HepG2 (cell line): ENCODE results near the gene UBE3D. TPM values are rescaled to one million over a fixed set of nuclear protein-coding genes. Genes with fewer than 3 reads are reported as not detected.

ENCODE experiments used
- ATAC-seq: fragments of 200-7000 bp; cut with Tn5 transposase; 3 replicates; pipeline ENCODE4 v1.9.1; 2020; ENCODE audit warnings: mild to moderate bottlenecking, moderate library complexity
- BruUV-seq: library from RNA; stranded (reverse); fragments of 400-500 nt; replicated peaks from 2 replicates; lab custom pipeline; 2021; lab: Mats Ljungman, UMichigan
- CTCF ChIA-PET: fragments of 300-600 bp; formaldehyde crosslinking; extraction: SDS; loops from one replicate; lab custom pipeline; 2021; ENCODE audit warnings: low total read pairs, inconsistent platforms, low intra/inter-chr PET ratio; lab: Yijun Ruan, JAX
- POLR2A ChIA-PET: fragments of 350-600 bp; sonication (Branson Sonifier 250); formaldehyde crosslinking; loops from one replicate; lab custom pipeline; 2020; ENCODE audit warnings: antibody characterized with exemption, inconsistent platforms; lab: Yijun Ruan, JAX
- DNase-seq: peaks from one replicate; pipeline ENCODE4 v3.0.0-alpha.2; 2015; ENCODE audit warnings: low spot score
- FAIRE-seq: peaks from 3 replicates; lab custom pipeline; 2011; peaks lifted over from hg19 to GRCh38; lab: Jason Lieb, UNC
- H2AFZ ChIP-seq: one replicate; pipeline ENCODE4 v1.6.1; 2011; ENCODE audit warnings: low read length, inconsistent platforms
- H3K27ac ChIP-seq: fragments of 300-600 bp; 3 replicates; pipeline ENCODE4 v1.8.0; 2011; ENCODE audit warnings: mixed run types, mild to moderate bottlenecking, mixed read lengths, low read length, inconsistent platforms; ENCODE audit not compliant: insufficient read depth; ENCODE audit errors: extremely low read length
- H3K27me3 ChIP-seq, 2 experiments: fragments of 200-600 bp in 1 of 2; 2 replicates in 1 of 2; 3 replicates in 1 of 2; pipeline versions ENCODE4 v1.6.0 to v1.8.0; 2011; ENCODE audit warnings: low read length in 2 of 2, mild to moderate bottlenecking in 2 of 2, moderate library complexity in 2 of 2, inconsistent platforms in 1 of 2; ENCODE audit not compliant: insufficient read depth in 2 of 2, control insufficient read depth in 1 of 2
- H3K36me3 ChIP-seq, 2 experiments: fragments of 200-600 bp in 1 of 2; replicated peaks in 1 of 2; 2 replicates in 1 of 2; 3 replicates in 1 of 2; pipeline versions ENCODE4 v1.5.1 to v1.8.0; 2011; ENCODE audit warnings: low read length in 2 of 2, inconsistent platforms in 1 of 2; ENCODE audit not compliant: insufficient read depth in 2 of 2, control insufficient read depth in 1 of 2
- H3K4me1 ChIP-seq: 2 replicates; pipeline ENCODE4 v1.5.1; 2012; ENCODE audit warnings: low read length, inconsistent platforms; ENCODE audit not compliant: insufficient read depth
- H3K4me2 ChIP-seq: 2 replicates; pipeline ENCODE4 v1.6.0; 2011; ENCODE audit warnings: low read depth, low read length, inconsistent platforms
- H3K4me3 ChIP-seq, 3 experiments: fragments of 200-600 bp in 1 of 3; sonication (generic), shearing (Covaris generic) in 1 of 3; replicated peaks in 1 of 3; 2 replicates each; pipeline ENCODE4 v1.5.1; 2011 to 2016; ENCODE audit warnings: low read length in 3 of 3, inconsistent platforms in 2 of 3, low read depth in 2 of 3, mild to moderate bottlenecking in 2 of 3, control low read depth in 1 of 3, mixed read lengths in 1 of 3; ENCODE audit not compliant: insufficient read depth in 1 of 3
- H3K79me2 ChIP-seq: one replicate; pipeline ENCODE4 v1.6.1; 2011; ENCODE audit warnings: low read length, inconsistent platforms; ENCODE audit not compliant: insufficient read depth
- H3K9ac ChIP-seq: 2 replicates; pipeline ENCODE4 v1.6.0; 2011; ENCODE audit warnings: mild to moderate bottlenecking, low read depth, low read length, inconsistent platforms; ENCODE audit not compliant: insufficient read depth
- H3K9me3 ChIP-seq: 2 replicates; pipeline ENCODE4 v1.5.1; 2012; ENCODE audit warnings: mild to moderate bottlenecking, low read length
- H4K20me1 ChIP-seq: 2 replicates; pipeline ENCODE4 v1.6.0; 2011; ENCODE audit warnings: inconsistent platforms, mild to moderate bottlenecking, low read length, moderate library complexity; ENCODE audit not compliant: insufficient read depth
- ARNT2 ChIP-seq: sonication (generic); formaldehyde crosslinking; IDR thresholded peaks from 2 replicates; pipeline ENCODE4 v1.8.0; 2022; ENCODE audit warnings: mild to moderate bottlenecking, low read depth, missing genetic modification reagents, moderate library complexity
- BHLHE40 ChIP-seq: IDR thresholded peaks from 2 replicates; pipeline ENCODE4 v1.6.1; 2011; ENCODE audit warnings: low read length, improper control_type of control experiment
- ISL2 ChIP-seq: sonication (generic); formaldehyde crosslinking; IDR thresholded peaks from 2 replicates; pipeline ENCODE4 v1.5.0; 2020; ENCODE audit warnings: missing genetic modification reagents
- LCORL ChIP-seq, 2 experiments: fragments of 450-650 bp in 1 of 2; sonication (generic) in 1 of 2; formaldehyde crosslinking in 1 of 2; IDR thresholded peaks; 2 replicates each; pipeline versions ENCODE4 v1.5.0 to v1.6.1; 2017 to 2020; ENCODE audit warnings: antibody characterized with exemption in 1 of 2, missing genetic modification reagents in 1 of 2
- RXRA ChIP-seq: sonication (generic); formaldehyde crosslinking; IDR thresholded peaks from 2 replicates; pipeline ENCODE4 v1.5.1; 2020; ENCODE audit warnings: missing genetic modification reagents
- WGBS: methylation state at CpG from one replicate; pipeline ENCODE4 v1.1.6; 2017; ENCODE audit warnings: low lambda C conversion rate; 5-methylcytosine and 5-hydroxymethylcytosine counted together
- in situ Hi-C: cut with HindIII; loops from 2 replicates; pipeline ENCODE4 v1.10.0; 2017; ENCODE audit warnings: low pct_unique_long_range_greater_than_20kb; ENCODE audit not compliant: extremely low pct_ligation_motif_present
- intact Hi-C: fragments of 100-400 bp; cut with micrococcal nuclease; formaldehyde crosslinking; loops from one replicate; pipeline ENCODE4 v1.10.0; 2022; ENCODE audit not compliant: unreplicated experiment
- polyA plus RNA-seq, 8 experiments: library from polyadenylated mRNA; depleted of rRNA in 3 of 8; stranded (reverse) in 7 of 8; unstranded in 1 of 8; fragments of >200 nt; fragmentation: Illumina TruSeq in 4 of 8; extraction: Trizol in 4 of 8; gene quantifications; 2 replicates each; pipeline versions ENCODE4 v1.2.1 to v1.2.3, GENCODE V29; 2011 to 2016; ENCODE audit warnings: low read depth in 4 of 8, missing spikeins in 1 of 8, mixed read lengths in 1 of 8; ENCODE audit not compliant: insufficient read depth in 1 of 8
- total RNA-seq, 5 experiments: library from RNA; depleted of rRNA; stranded (reverse); fragments of >200 nt; fragmentation: Illumina TruSeq; extraction: Trizol; gene quantifications; 2 replicates each; pipeline ENCODE4 v1.2.3, GENCODE V29; 2016; ENCODE audit warnings: low read depth in 1 of 5

The UBE3D gene
- total and polyA plus RNA-seq, 2 of the 13 experiments (the other 11 are each of a cell fraction or from before 2014, with no cell fraction given): 5.1 to 11.4 TPM

DNA sequence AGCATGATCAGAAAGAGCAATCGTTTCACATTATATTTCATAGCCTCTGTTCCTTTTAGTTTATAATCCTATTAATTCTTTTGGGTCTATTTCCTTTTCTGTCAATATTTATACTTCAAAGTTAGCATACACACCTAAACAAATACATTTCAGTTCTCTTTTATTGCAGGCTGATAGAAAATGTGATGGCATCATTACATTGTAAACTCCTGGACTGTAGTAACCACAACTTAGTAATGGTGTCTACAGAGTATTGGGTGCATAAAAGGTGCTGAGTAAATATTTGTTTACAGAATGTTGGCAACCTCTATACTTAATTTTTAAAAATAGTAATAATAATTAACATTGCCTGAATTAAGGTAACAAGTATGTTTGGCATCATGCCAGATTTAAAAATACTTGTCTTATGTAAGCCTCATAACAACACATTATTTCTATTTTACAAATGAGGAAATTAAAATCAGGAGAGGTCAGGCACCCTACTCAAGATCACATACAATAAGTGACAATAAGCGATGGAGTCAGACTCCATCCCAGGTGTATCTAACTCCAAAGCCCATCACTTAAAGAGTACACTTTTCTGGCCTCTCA is 195.0 kb downstream of the UBE3D start:
- no peak for DNase-seq
- no peaks in the 10 kb centered on the region for H3K79me2 ChIP-seq
- ChIA-PET POLR2A (no interaction called here), CTCF (no interaction called here)
- no peaks in the 10 kb centered on the region for H3K9me3 ChIP-seq
- BruUV-seq: no TSS peak
- no peak for ATAC-seq
- intact Hi-C loops: no loop called here
- no peaks in the 10 kb centered on the region for H3K36me3 ChIP-seq
- TF ChIP-seq ARNT2 (CRISPR knock-in tag): no peak
- peak; percentile 81 for TF ChIP-seq LCORL (IDR thresholded peaks at IDR 0.05)
- TF ChIP-seq LCORL (CRISPR knock-in tag; IDR thresholded peaks at IDR 0.05): no peak
- no peak overlapping the region for H3K4me2 ChIP-seq
- no peaks in the 10 kb centered on the region for H3K27me3 ChIP-seq
- H3K4me1 ChIP-seq: peaks cover 20% of the 10 kb centered on the region
- no peak for FAIRE-seq
- 50% methylated on average over 2 of the region's 2 CpGs for WGBS
- H3K27ac ChIP-seq: no peak overlapping the region
- in situ Hi-C loops: no loop called here
- no peak overlapping the region for H3K9ac ChIP-seq
- no peaks in the 10 kb centered on the region for H4K20me1 ChIP-seq
- no peak overlapping the region for H3K4me3 ChIP-seq
- no peak overlapping the region for H2AFZ ChIP-seq

DNA sequence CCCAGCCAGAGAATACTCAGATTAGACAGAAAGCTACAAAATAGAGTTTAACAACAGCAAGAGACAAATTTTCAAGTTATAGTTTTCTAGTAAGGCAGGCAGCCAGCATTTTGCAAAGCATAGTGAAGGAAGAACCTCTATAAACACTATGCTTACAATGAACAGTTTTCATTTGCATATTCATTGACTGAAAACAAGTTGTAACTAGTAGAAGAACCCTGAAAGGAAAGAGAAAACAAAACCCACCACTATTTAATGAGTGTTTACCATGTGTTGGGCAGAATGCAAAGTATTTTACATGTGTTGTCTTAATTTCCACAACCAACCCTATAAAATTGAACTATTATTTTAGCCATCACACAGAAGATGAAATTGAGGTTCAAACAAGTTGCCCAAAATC is 196.1 kb downstream of the UBE3D start:
- intact Hi-C loops (no loop called here), in situ Hi-C loops (no loop called here)
- H3K9me3 ChIP-seq: no peaks in the 10 kb centered on the region
- POLR2A ChIA-PET: no interaction called here
- H3K27ac ChIP-seq: no peak overlapping the region
- DNase-seq: no peak
- H3K9ac ChIP-seq: no peak overlapping the region
- ATAC-seq: no peak
- H2AFZ ChIP-seq: no peak overlapping the region
- no peak overlapping the region for H3K4me3 ChIP-seq
- H3K79me2 ChIP-seq: no peaks in the 10 kb centered on the region
- no peak overlapping the region for H3K4me2 ChIP-seq
- BruUV-seq: no TSS peak
- FAIRE-seq: no peak
- no peak for TF ChIP-seq BHLHE40
- no peak for TF ChIP-seq ISL2
- no peak for TF ChIP-seq RXRA
- CTCF ChIA-PET: no interaction called here
- H3K27me3 ChIP-seq: no peaks in the 10 kb centered on the region
- peaks cover 17% of the 10 kb centered on the region for H3K4me1 ChIP-seq
- H4K20me1 ChIP-seq: no peaks in the 10 kb centered on the region
- no peaks in the 10 kb centered on the region for H3K36me3 ChIP-seq
